Fibroblast of the aortic adventitia (primary cell): Measurements from ENCODE around the gene TMPRSS13. TPM values are rescaled to one million over a fixed set of nuclear protein-coding genes. Genes with fewer than 3 reads are reported as not detected.

Experiments
- DNase-seq: peaks from one replicate; pipeline ENCODE4 v3.0.0-alpha.2; 2010; ENCODE audit warnings: low read depth
- H3K4me3 ChIP-seq: 2 replicates; pipeline ENCODE4 v1.5.1; 2011; ENCODE audit warnings: low read depth, mild to moderate bottlenecking, control low read depth, low read length, moderate library complexity
- total RNA-seq: library from RNA; depleted of rRNA; stranded (reverse); fragments of >200 nt; gene quantifications from 2 replicates; pipeline ENCODE4 v1.2.3, GENCODE V29; 2012; ENCODE audit warnings: low replicate concordance
- TF ChIP-seq, protein P1 (sequence below): IDR thresholded peaks from 2 replicates; pipeline ENCODE4 v1.5.1; 2011; ENCODE audit warnings: mild to moderate bottlenecking, low read length, control low read depth, inconsistent platforms; ENCODE audit not compliant: insufficient read depth

TMPRSS13 gene
- total RNA-seq, 1 donor, result not detected

DNA sequence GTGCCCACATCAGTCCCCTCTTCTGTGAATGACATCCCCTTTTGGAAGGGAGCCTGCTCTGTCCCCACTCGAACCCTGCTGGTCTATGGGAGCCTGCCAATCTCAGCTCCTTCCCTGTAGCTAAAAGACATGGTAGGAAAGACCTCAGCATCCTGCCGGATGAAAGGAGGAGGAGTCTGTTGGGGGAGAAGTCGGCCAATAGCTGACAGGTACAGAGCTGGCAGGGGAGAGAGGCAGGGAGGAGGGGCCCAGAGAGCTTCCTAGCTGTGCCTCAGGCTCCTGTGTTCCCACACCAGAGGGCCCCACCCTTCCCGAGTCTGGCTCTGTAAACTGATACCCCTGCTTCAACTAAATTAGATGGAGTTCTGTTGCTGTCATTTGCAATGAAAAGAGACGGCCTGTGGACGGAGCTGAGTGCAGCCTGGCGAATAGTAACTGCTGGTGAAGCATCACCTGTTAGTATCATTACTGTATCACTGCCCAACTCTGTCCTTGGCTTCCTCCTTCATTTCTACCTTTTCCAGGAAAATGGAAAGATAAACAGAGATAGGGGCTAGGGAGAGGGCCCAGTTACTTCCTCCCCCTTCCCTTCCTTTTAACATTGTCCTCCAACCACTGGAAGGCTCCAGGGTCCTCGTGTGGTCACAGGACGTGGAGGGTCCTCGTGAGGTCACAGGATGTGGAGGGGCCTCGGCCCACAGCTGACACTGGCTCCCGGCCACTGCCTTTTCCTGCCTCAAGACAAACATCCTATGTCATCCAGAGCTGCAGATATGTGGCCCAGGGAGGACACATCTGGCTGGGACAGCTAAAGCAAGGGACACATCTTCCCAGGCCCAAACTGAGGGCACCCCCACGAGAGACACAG lies 67.8 kb downstream of the TMPRSS13 start:
- TF ChIP-seq, protein P1, sequence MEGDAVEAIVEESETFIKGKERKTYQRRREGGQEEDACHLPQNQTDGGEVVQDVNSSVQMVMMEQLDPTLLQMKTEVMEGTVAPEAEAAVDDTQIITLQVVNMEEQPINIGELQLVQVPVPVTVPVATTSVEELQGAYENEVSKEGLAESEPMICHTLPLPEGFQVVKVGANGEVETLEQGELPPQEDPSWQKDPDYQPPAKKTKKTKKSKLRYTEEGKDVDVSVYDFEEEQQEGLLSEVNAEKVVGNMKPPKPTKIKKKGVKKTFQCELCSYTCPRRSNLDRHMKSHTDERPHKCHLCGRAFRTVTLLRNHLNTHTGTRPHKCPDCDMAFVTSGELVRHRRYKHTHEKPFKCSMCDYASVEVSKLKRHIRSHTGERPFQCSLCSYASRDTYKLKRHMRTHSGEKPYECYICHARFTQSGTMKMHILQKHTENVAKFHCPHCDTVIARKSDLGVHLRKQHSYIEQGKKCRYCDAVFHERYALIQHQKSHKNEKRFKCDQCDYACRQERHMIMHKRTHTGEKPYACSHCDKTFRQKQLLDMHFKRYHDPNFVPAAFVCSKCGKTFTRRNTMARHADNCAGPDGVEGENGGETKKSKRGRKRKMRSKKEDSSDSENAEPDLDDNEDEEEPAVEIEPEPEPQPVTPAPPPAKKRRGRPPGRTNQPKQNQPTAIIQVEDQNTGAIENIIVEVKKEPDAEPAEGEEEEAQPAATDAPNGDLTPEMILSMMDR, result no peak
- no peak for DNase-seq
- H3K4me3 ChIP-seq, result no peak overlapping the region

DNA sequence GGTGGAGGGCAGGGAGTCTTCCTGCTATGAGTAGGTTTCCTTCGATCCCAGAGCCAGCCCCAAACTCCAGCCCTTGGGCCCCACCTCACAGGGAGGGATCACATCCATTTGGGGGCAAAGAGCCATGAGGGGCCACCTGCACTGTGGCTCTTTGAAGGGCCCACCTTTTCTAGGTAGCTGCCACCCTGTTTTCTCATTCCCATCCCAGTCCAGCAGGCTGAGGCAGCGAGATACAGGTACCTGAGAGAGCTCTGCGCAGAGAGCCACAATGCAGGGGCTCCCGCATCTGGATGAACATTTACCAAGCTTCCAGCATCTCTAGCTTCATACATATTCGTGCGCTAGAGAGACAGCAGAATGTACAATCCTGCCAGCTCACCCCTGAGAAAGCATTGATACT lies 69.1 kb downstream of the TMPRSS13 start:
- H3K4me3 ChIP-seq, result no peak overlapping the region

DNA sequence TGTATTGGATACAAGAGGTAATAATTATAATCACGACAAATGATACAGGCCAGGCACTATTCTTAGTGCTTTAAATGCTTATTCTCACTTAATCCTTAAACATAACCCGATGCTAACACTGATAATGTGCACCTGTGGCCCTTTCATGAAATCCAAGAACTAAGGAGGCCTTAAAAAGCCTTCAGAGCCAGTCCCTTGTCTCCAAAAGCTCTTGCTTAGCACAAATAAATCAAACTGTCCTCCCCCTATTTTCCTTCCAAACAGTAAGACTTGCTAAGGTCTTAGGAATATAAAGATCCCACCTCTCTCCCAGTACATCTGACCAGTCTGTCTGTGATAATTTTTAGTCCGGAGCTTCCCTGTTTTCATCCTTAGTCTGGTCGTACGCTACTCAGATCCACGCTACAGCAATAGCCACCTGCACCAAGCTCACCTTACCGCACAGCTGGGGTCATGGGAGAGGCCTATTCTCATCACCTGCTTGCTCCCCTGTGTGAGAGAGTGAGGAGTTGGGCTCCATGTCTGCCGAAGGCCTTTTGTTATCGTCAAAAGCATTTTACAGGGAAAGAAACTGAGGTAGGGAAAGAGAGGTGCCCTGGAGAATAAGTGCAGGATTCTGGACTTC lies 69.6 kb downstream of the TMPRSS13 start:
- no peak for DNase-seq
- no peak overlapping the region for H3K4me3 ChIP-seq
- TF ChIP-seq, protein P1, result no peak

More for the DNA sequence above, 69.1 kb downstream of the TMPRSS13 start:
- TF ChIP-seq, protein P1, result no peak
- DNase-seq, result no peak

DNA sequence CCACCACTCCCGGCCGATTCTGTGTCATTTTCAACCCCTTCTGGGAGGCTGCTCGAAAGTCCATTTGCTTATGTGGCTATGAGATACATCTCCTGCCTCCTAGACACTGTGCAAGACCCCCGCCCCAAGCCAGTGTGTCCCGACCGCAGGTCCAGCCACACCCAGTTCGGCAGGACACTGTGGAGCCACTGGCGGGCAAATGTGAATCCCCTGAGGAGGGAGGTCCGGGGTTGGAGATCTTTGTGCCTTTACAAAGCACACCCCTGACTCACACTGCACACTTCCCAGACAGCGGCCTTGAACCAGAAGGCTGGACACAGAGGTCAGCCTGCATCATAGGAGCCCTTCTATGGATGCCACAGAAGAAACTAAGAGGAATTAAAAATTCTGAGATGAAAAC lies 70.1 kb downstream of the TMPRSS13 start:
- H3K4me3 ChIP-seq, result no peak overlapping the region
- DNase-seq, result no peak
- TF ChIP-seq, protein P1, result no peak

DNA sequence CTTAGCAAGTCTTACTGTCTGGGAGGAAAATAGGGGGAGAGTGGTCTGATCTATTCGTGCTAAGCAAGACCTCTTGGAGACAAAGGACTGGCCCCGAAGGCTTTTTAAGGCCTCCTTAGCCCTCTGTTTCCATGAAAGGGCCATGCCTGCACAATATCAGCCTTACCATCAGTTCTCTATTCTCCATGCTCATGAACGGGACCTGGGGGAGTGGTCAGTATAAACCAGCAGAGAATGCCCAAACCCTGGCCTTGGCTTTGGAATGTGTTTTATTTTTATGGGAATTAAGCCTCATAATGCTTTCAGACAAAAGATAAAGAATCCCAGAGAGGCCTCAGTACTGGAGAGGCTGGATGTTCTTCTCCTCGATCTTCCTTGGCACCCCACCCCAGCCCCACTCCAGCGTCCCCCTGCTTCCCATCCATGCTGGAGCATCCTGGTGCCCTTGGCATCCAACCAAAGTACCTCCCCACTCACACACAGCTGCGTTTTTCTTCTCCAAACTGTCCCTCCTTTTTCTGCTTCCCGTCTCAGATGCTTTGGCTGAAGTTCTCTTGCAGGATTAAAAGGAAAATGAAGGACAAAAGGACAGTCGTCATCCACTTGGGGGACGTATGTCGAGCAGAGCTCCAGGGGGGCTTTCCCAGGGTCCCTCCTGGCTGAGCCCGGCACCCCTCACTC lies 71.3 kb downstream of the TMPRSS13 start:
- DNase-seq, result no peak
- TF ChIP-seq, protein P1, result no peak
- H3K4me3 ChIP-seq, result no peak overlapping the region

DNA sequence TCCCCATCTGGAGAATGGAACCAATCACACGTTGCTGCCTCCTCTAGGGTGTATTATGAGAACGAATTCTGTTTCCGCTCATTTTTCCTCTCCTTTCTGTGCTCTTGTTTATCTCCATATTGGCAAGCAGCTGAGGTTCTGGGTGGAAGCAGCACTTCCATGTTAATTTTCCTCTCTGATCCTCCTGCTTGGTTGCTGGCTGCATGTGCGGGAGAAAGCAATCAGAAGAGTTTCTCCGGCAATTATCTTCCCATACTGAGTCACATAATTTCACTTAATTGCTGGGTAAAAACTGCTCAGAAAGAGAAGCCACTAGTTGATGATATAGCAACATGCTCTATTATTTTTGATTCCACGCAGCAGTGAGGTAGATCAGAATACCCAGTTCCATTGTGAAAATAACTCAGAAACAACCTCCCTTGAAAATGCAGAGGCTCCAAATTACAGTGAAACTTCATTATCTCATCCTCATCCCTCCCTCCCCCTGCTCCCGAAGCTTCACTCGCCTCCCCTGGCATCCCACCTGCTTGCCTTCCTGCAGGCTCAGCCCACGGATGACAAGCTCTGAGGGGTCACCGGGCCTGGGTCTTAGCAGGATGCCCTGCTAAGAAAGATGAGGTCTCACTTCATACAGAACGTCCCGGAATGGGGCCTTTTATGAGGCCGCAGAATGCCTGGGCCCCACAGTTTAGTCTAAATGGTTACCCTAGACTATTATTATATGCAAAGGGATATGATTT lies 73.1 kb downstream of the TMPRSS13 start:
- TF ChIP-seq, protein P1, result no peak
- DNase-seq, result no peak
- no peak overlapping the region for H3K4me3 ChIP-seq
